Measurements from ENCODE around the gene AQP5. TPM values are rescaled to one million over a fixed set of nuclear protein-coding genes. Genes with fewer than 3 reads are reported as not detected.

The AQP5 gene
- polyA plus RNA-seq = under 1 TPM in 2 of 4 donors, not detected in 2; 0.12 TPM
- long read RNA-seq, donor 1 = 0 reads
- long read RNA-seq, donor 2 = 0 reads
- long read RNA-seq, donor 3 = 0 reads
- long read RNA-seq, donor 4 = 0 reads
- long read RNA-seq, donor 5 = 0 reads
- long read RNA-seq, donor 6 = 0 reads
- long read RNA-seq, donor 7 = 0 reads
- long read RNA-seq, donor 8, partial matches to known transcripts = 0 of 1 reads
- long read RNA-seq, donor 8, other reads (novel, unspliced or antisense) = 0 of 1 reads
- long read RNA-seq, donor 9 = 0 reads
- long read RNA-seq, donor 10, partial matches to known transcripts = 0 of 1 reads
- long read RNA-seq, donor 10, other reads (novel, unspliced or antisense) = 0 of 1 reads

GRCh38 chr12:49961111-49961922 is at the start of gene AQP5:
AQP5 (plus strand) TSS chr12:49961872; CDS start chr12:49962018, 146 bp downstream.
- H3K27ac ChIP-seq (ENCODE audit: low read depth in 1 of 3, low read length in 2 of 3) = no peak within 1 kb of the TSS
- H3K4me1 ChIP-seq (ENCODE audit: control insufficient read depth in 3 of 3, insufficient read depth in 2 of 3, low read depth in 1 of 3, low read length in 2 of 3) = peaks cover 0 to 2% (median 0%) of the 10 kb centered on the region in 3 donors
- no peaks in the 10 kb centered on the region for H3K36me3 ChIP-seq (ENCODE audit: control insufficient read depth in 3 of 3, insufficient read depth in 2 of 3, low read depth in 1 of 3, low read length in 3 of 3)
- WGBS, 3 donors = 3 to 4% (median 4%) methylated on average over 49 to 111 of the region's 111 CpGs
- no peak for DNase-seq
- peak within 1 kb of the TSS in 1 of 3 donors; percentile 20 for H3K4me3 ChIP-seq (ENCODE audit: low read depth in 1 of 3, low read length in 3 of 3)
- no peaks in the 10 kb centered on the region for H3K9me3 ChIP-seq (ENCODE audit: control insufficient read depth in 2 of 2, insufficient read depth in 1 of 2, low read depth in 1 of 2, low read length in 1 of 2)
- H3K27me3 ChIP-seq (ENCODE audit: control insufficient read depth in 3 of 3, insufficient read depth in 3 of 3, low read length in 3 of 3) = peaks cover 7 to 94% (median 28%) of the 10 kb centered on the region in 3 donors
- no peak for FAIRE-seq

- Histone ChIP-seq H3K27ac (ENCODE audit: low read depth in 1 of 3, low read length in 2 of 3) (no peak overlapping the region), H3K4me1 (ENCODE audit: control insufficient read depth in 3 of 3, insufficient read depth in 2 of 3, low read depth in 1 of 3, low read length in 2 of 3) (no peaks in the 10 kb centered on the region), H3K36me3 (ENCODE audit: control insufficient read depth in 3 of 3, insufficient read depth in 2 of 3, low read depth in 1 of 3, low read length in 3 of 3) (no peaks in the 10 kb centered on the region), H3K4me3 (ENCODE audit: low read depth in 1 of 3, low read length in 3 of 3) (no peak overlapping the region), H3K27me3 (ENCODE audit: control insufficient read depth in 3 of 3, insufficient read depth in 3 of 3, low read length in 3 of 3) (no peaks in the 10 kb centered on the region), H3K9me3 (ENCODE audit: control insufficient read depth in 2 of 2, insufficient read depth in 1 of 2, low read depth in 1 of 2, low read length in 1 of 2) (no peaks in the 10 kb centered on the region)
- no peak for FAIRE-seq
- DNase-seq = no peak
- WGBS, 3 donors = 75 to 83% (median 82%) methylated on average over 16 of the region's 16 CpGs
Measured at GRCh38 chr12:49912345-49913255, 49.1 kb upstream of the AQP5 start.

- DNase-seq (no peak), FAIRE-seq (no peak)
- H3K27me3 ChIP-seq (ENCODE audit: control insufficient read depth in 3 of 3, insufficient read depth in 3 of 3, low read length in 3 of 3) = no peaks in the 10 kb centered on the region
- 76 to 84% (median 77%) methylated on average over 8 of the region's 8 CpGs for WGBS, 3 donors
- H3K4me1 ChIP-seq (ENCODE audit: control insufficient read depth in 3 of 3, insufficient read depth in 2 of 3, low read depth in 1 of 3, low read length in 2 of 3) = no peaks in the 10 kb centered on the region
- no peaks in the 10 kb centered on the region for H3K36me3 ChIP-seq (ENCODE audit: control insufficient read depth in 3 of 3, insufficient read depth in 2 of 3, low read depth in 1 of 3, low read length in 3 of 3)
- H3K4me3 ChIP-seq (ENCODE audit: low read depth in 1 of 3, low read length in 3 of 3) = no peak overlapping the region
- no peaks in the 10 kb centered on the region for H3K9me3 ChIP-seq (ENCODE audit: control insufficient read depth in 2 of 2, insufficient read depth in 1 of 2, low read depth in 1 of 2, low read length in 1 of 2)
- no peak overlapping the region for H3K27ac ChIP-seq (ENCODE audit: low read depth in 1 of 3, low read length in 2 of 3)
Measured at GRCh38 chr12:49916129-49916919, 45.3 kb upstream of the AQP5 start.

GRCh38 chr12:49917166-49917787 is 44.4 kb upstream of the AQP5 start:
- no peak for FAIRE-seq

GRCh38 chr12:49917788-49918173 is 43.9 kb upstream of the AQP5 start:
- no peak for DNase-seq
- H3K4me1 ChIP-seq (ENCODE audit: control insufficient read depth in 3 of 3, insufficient read depth in 2 of 3, low read depth in 1 of 3, low read length in 2 of 3) = no peaks in the 10 kb centered on the region
- WGBS, 3 donors = 74 to 83% (median 75%) methylated on average over 5 of the region's 5 CpGs
- no peaks in the 10 kb centered on the region for H3K27me3 ChIP-seq (ENCODE audit: control insufficient read depth in 3 of 3, insufficient read depth in 3 of 3, low read length in 3 of 3)
- no peaks in the 10 kb centered on the region for H3K9me3 ChIP-seq (ENCODE audit: control insufficient read depth in 2 of 2, insufficient read depth in 1 of 2, low read depth in 1 of 2, low read length in 1 of 2)
- FAIRE-seq = no peak
- no peak overlapping the region for H3K4me3 ChIP-seq (ENCODE audit: low read depth in 1 of 3, low read length in 3 of 3)
- H3K27ac ChIP-seq (ENCODE audit: low read depth in 1 of 3, low read length in 2 of 3) = no peak overlapping the region
- no peaks in the 10 kb centered on the region for H3K36me3 ChIP-seq (ENCODE audit: control insufficient read depth in 3 of 3, insufficient read depth in 2 of 3, low read depth in 1 of 3, low read length in 3 of 3)

More at GRCh38 chr12:49917166-49917787, 44.4 kb upstream of the AQP5 start:
- H3K27ac ChIP-seq (ENCODE audit: low read depth in 1 of 3, low read length in 2 of 3) = no peak overlapping the region
- no peak overlapping the region for H3K4me3 ChIP-seq (ENCODE audit: low read depth in 1 of 3, low read length in 3 of 3)
- no peaks in the 10 kb centered on the region for H3K4me1 ChIP-seq (ENCODE audit: control insufficient read depth in 3 of 3, insufficient read depth in 2 of 3, low read depth in 1 of 3, low read length in 2 of 3)
- WGBS, 3 donors = 74 to 91% (median 85%) methylated on average over 12 of the region's 12 CpGs
- H3K27me3 ChIP-seq (ENCODE audit: control insufficient read depth in 3 of 3, insufficient read depth in 3 of 3, low read length in 3 of 3) = no peaks in the 10 kb centered on the region
- H3K36me3 ChIP-seq (ENCODE audit: control insufficient read depth in 3 of 3, insufficient read depth in 2 of 3, low read depth in 1 of 3, low read length in 3 of 3) = no peaks in the 10 kb centered on the region
- no peaks in the 10 kb centered on the region for H3K9me3 ChIP-seq (ENCODE audit: control insufficient read depth in 2 of 2, insufficient read depth in 1 of 2, low read depth in 1 of 2, low read length in 1 of 2)
- no peak for DNase-seq

GRCh38 chr12:49920241-49920914 is 41.3 kb upstream of the AQP5 start:
- Histone ChIP-seq H3K9me3 (ENCODE audit: control insufficient read depth in 2 of 2, insufficient read depth in 1 of 2, low read depth in 1 of 2, low read length in 1 of 2) (no peaks in the 10 kb centered on the region), H3K36me3 (ENCODE audit: control insufficient read depth in 3 of 3, insufficient read depth in 2 of 3, low read depth in 1 of 3, low read length in 3 of 3) (no peaks in the 10 kb centered on the region), H3K27me3 (ENCODE audit: control insufficient read depth in 3 of 3, insufficient read depth in 3 of 3, low read length in 3 of 3) (no peaks in the 10 kb centered on the region), H3K27ac (ENCODE audit: low read depth in 1 of 3, low read length in 2 of 3) (no peak overlapping the region), H3K4me1 (ENCODE audit: control insufficient read depth in 3 of 3, insufficient read depth in 2 of 3, low read depth in 1 of 3, low read length in 2 of 3) (no peaks in the 10 kb centered on the region), H3K4me3 (ENCODE audit: low read depth in 1 of 3, low read length in 3 of 3) (no peak overlapping the region)
- 40 to 54% (median 49%) methylated on average over 12 of the region's 12 CpGs for WGBS, 3 donors
- FAIRE-seq (no peak), DNase-seq (no peak)

GRCh38 chr12:49920915-49921286 is 40.8 kb upstream of the AQP5 start:
- H3K9me3 ChIP-seq (ENCODE audit: control insufficient read depth in 2 of 2, insufficient read depth in 1 of 2, low read depth in 1 of 2, low read length in 1 of 2) = no peaks in the 10 kb centered on the region
- H3K4me1 ChIP-seq (ENCODE audit: control insufficient read depth in 3 of 3, insufficient read depth in 2 of 3, low read depth in 1 of 3, low read length in 2 of 3) = no peaks in the 10 kb centered on the region
- FAIRE-seq (no peak), DNase-seq (no peak)
- H3K36me3 ChIP-seq (ENCODE audit: control insufficient read depth in 3 of 3, insufficient read depth in 2 of 3, low read depth in 1 of 3, low read length in 3 of 3) = no peaks in the 10 kb centered on the region
- no peaks in the 10 kb centered on the region for H3K27me3 ChIP-seq (ENCODE audit: control insufficient read depth in 3 of 3, insufficient read depth in 3 of 3, low read length in 3 of 3)
- H3K4me3 ChIP-seq (ENCODE audit: low read depth in 1 of 3, low read length in 3 of 3) = no peak overlapping the region
- WGBS, 3 donors = 45 to 72% (median 61%) methylated on average over 3 of the region's 3 CpGs
- H3K27ac ChIP-seq (ENCODE audit: low read depth in 1 of 3, low read length in 2 of 3) = no peak overlapping the region
